OCI-LY1 (cell line): Measurements from ENCODE around the gene DYDC2.

ENCODE experiments used
- H2AFZ ChIP-seq: fragments of 200-600 bp; sonication (generic), shearing (Covaris generic); 2 replicates; pipeline ENCODE4 v1.6.0; 2014; ENCODE audit warnings: antibody characterized with exemption, mild to moderate bottlenecking, low read length
- H3F3A ChIP-seq: fragments of 200-600 bp; sonication (generic), shearing (Covaris generic); 2 replicates; pipeline ENCODE4 v1.6.0; 2014; ENCODE audit warnings: mild to moderate bottlenecking, antibody characterized with exemption, low read length, moderate library complexity; ENCODE audit not compliant: insufficient read depth
- H3K27ac ChIP-seq: fragments of 200-600 bp; sonication (generic); 2 replicates; pipeline ENCODE4 v1.5.1; 2014; ENCODE audit warnings: low read length, mixed run types, mild to moderate bottlenecking, low read depth; ENCODE audit not compliant: poor library complexity, severe bottlenecking
- H3K27me3 ChIP-seq: fragments of 200-600 bp; sonication (generic); 2 replicates; pipeline ENCODE4 v1.6.0; 2014; ENCODE audit warnings: antibody characterized with exemption, mild to moderate bottlenecking, low read length, moderate library complexity; ENCODE audit not compliant: insufficient read depth
- H3K36me3 ChIP-seq: fragments of 200-600 bp; sonication (generic); 2 replicates; pipeline ENCODE4 v1.6.1; 2014; ENCODE audit warnings: mild to moderate bottlenecking, antibody characterized with exemption, low read length, moderate library complexity, mixed read lengths; ENCODE audit not compliant: insufficient read depth
- H3K4me1 ChIP-seq: fragments of 200-600 bp; sonication (generic); 2 replicates; pipeline ENCODE4 v1.5.1; 2014; ENCODE audit warnings: mild to moderate bottlenecking, low read length, moderate library complexity; ENCODE audit not compliant: insufficient read depth, severe bottlenecking
- H3K4me2 ChIP-seq: fragments of 200-600 bp; sonication (generic), shearing (Covaris generic); 2 replicates; pipeline ENCODE4 v1.6.1; 2014; ENCODE audit warnings: low read length
- H3K4me3 ChIP-seq: fragments of 200-600 bp; sonication (generic); 2 replicates; pipeline ENCODE4 v1.5.1; 2014; ENCODE audit warnings: low read length, low read depth, mild to moderate bottlenecking, mixed read lengths; ENCODE audit not compliant: poor library complexity, severe bottlenecking
- H3K79me2 ChIP-seq: fragments of 200-600 bp; shearing (Covaris generic); 2 replicates; pipeline ENCODE4 v1.6.1; 2016; ENCODE audit warnings: mixed run types, low read length, mixed read lengths; ENCODE audit not compliant: insufficient read depth
- H3K9ac ChIP-seq: fragments of 200-600 bp; sonication (generic), shearing (Covaris generic); 2 replicates; pipeline ENCODE4 v1.6.1; 2014; ENCODE audit warnings: mild to moderate bottlenecking, low read length, mixed read lengths
- H3K9me2 ChIP-seq: fragments of 200-600 bp; sonication (generic), shearing (Covaris generic); 2 replicates; pipeline ENCODE4 v1.6.1; 2014; ENCODE audit warnings: low read depth, mild to moderate bottlenecking, low read length, mixed read lengths
- H3K9me3 ChIP-seq: fragments of 200-600 bp; shearing (Covaris generic); 2 replicates; pipeline ENCODE4 v1.6.1; 2014; ENCODE audit warnings: low read length, mixed read lengths
- H4K20me1 ChIP-seq: fragments of 200-600 bp; sonication (generic), shearing (Covaris generic); 2 replicates; pipeline ENCODE4 v1.6.0; 2016; ENCODE audit warnings: mild to moderate bottlenecking, low read length; ENCODE audit not compliant: insufficient read depth
- EZH2 ChIP-seq: fragments of 200-600 bp; sonication (generic), shearing (Covaris generic); IDR thresholded peaks from 2 replicates; pipeline ENCODE4 v1.8.0; 2017; ENCODE audit warnings: borderline replicate concordance, mixed run types, mild to moderate bottlenecking, antibody characterized with exemption, low read length, moderate library complexity, mixed read lengths
- TF ChIP-seq, protein P1 (sequence below): fragments of 200-600 bp; sonication (generic), shearing (Covaris generic); IDR thresholded peaks from 2 replicates; pipeline ENCODE4 v1.5.1; 2017; ENCODE audit warnings: mild to moderate bottlenecking, antibody characterized with exemption, low read length, moderate library complexity, mixed read lengths

Gene DYDC2

DNA sequence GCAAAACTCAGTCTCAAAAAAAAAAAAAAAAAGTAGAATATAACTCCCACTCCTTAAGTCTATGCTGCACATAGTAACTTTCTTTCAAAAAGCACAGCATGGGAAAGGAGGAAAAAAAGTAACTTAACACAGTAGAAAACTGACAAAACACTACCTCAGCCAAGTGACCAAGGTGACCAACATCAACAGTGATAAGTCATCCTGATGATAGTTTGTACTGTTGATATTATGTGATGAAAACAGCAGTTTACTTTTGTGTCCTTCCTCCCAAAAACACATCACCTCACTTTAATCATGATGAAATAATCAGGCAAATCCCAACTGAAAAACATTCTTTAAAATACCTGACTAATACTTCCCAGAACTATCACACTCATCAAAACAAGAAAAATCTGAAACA lies 37.8 kb upstream of the DYDC2 start:
- Histone ChIP-seq H2AFZ (no peak overlapping the region), H3K4me3 (no peak overlapping the region)

DNA sequence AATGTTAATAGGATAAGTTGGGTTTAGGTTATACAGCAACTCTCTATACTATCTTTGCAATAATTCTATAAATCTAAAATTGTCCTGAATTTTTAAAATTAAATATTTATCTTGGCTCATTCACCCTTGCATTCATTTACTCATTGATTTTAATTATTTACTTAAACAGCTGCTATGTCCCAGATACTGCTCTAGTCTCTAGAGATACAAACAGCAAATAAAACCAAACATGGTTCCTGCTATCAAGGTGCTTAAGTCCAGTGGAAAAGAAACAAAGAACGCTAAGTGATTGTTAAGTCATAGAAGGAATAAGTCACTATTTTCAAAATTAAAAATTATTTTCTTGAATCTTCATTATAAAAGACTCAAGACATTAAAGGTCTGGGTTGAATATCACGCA lies 37.3 kb upstream of the DYDC2 start:
- Histone ChIP-seq H3K9me3 (no peaks in the 10 kb centered on the region), H3K79me2 (no peaks in the 10 kb centered on the region), H3F3A (no peaks in the 10 kb centered on the region), H3K9me2 (no peaks in the 10 kb centered on the region), H3K27ac (no peak overlapping the region), H3K36me3 (no peaks in the 10 kb centered on the region), H3K4me2 (no peak overlapping the region), H3K9ac (no peak overlapping the region), H3K27me3 (no peaks in the 10 kb centered on the region), H3K4me3 (no peak overlapping the region), H3K4me1 (no peaks in the 10 kb centered on the region), H2AFZ (no peak overlapping the region), H4K20me1 (no peaks in the 10 kb centered on the region)
- no peak for TF ChIP-seq EZH2
- TF ChIP-seq, protein P1, sequence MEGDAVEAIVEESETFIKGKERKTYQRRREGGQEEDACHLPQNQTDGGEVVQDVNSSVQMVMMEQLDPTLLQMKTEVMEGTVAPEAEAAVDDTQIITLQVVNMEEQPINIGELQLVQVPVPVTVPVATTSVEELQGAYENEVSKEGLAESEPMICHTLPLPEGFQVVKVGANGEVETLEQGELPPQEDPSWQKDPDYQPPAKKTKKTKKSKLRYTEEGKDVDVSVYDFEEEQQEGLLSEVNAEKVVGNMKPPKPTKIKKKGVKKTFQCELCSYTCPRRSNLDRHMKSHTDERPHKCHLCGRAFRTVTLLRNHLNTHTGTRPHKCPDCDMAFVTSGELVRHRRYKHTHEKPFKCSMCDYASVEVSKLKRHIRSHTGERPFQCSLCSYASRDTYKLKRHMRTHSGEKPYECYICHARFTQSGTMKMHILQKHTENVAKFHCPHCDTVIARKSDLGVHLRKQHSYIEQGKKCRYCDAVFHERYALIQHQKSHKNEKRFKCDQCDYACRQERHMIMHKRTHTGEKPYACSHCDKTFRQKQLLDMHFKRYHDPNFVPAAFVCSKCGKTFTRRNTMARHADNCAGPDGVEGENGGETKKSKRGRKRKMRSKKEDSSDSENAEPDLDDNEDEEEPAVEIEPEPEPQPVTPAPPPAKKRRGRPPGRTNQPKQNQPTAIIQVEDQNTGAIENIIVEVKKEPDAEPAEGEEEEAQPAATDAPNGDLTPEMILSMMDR, result no peak

More for the DNA sequence above, 37.8 kb upstream of the DYDC2 start:
- no peaks in the 10 kb centered on the region for H3K4me1 ChIP-seq
- no peaks in the 10 kb centered on the region for H3K79me2 ChIP-seq
- H3K9me3 ChIP-seq, result no peaks in the 10 kb centered on the region
- H3K27me3 ChIP-seq, result no peaks in the 10 kb centered on the region
- H3K4me2 ChIP-seq, result no peak overlapping the region
- no peak overlapping the region for H3K9ac ChIP-seq
- H4K20me1 ChIP-seq, result no peaks in the 10 kb centered on the region
- no peak overlapping the region for H3K27ac ChIP-seq
- no peaks in the 10 kb centered on the region for H3K9me2 ChIP-seq
- no peaks in the 10 kb centered on the region for H3K36me3 ChIP-seq
- H3F3A ChIP-seq, result no peaks in the 10 kb centered on the region
- TF ChIP-seq EZH2, result no peak
- TF ChIP-seq, protein P1, result no peak

DNA sequence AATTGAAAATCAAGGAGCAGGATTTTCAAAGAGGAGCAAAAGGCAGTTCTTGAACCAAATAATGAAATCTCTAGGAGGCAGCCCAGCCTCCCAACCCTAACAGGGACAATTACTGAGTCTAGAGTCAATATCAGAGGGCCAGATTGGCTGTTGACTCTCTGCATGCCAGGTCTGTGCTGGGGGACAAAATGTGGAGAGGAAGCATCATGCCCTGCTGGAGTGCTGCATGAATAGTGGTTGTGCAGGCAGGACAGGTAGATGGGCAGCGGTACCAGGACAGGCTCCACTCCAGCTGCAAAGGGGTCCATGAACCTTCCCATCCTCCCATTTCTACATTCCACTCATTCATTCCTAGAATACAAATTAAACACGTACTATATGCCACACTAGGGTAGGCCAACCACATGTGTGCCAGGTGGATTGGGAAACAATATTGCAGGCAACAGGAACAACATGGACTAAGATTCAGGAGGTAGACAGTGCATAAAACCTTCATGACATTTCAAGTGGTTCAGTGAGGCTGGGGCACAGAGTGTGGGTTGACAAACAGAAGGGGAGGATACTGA lies 36.8 kb upstream of the DYDC2 start:
- Histone ChIP-seq H3K79me2 (no peaks in the 10 kb centered on the region), H3K4me1 (no peaks in the 10 kb centered on the region), H4K20me1 (no peaks in the 10 kb centered on the region), H3K4me3 (no peak overlapping the region), H3K9ac (no peak overlapping the region), H3F3A (no peaks in the 10 kb centered on the region), H3K27me3 (no peaks in the 10 kb centered on the region), H2AFZ (no peak overlapping the region), H3K27ac (no peak overlapping the region), H3K9me3 (no peaks in the 10 kb centered on the region), H3K4me2 (no peak overlapping the region), H3K36me3 (no peaks in the 10 kb centered on the region), H3K9me2 (no peaks in the 10 kb centered on the region)
- TF ChIP-seq, protein P1, result no peak
- TF ChIP-seq EZH2, result no peak
